HEK293T (cell line): Measurements from ENCODE around the gene TOB2.

ENCODE experiments used
- HDGF ChIP-seq: fragments of 450-650 bp; IDR thresholded peaks from 2 replicates; pipeline ENCODE4 v1.6.1; 2017; ENCODE audit warnings: antibody characterized with exemption, borderline replicate concordance
- L3MBTL2 ChIP-seq: fragments of 450-650 bp; conservative IDR thresholded peaks from 2 replicates; pipeline ENCODE4 v1.6.1; 2016; ENCODE audit warnings: mild to moderate bottlenecking
- PKNOX1 ChIP-seq: fragments of 450-650 bp; IDR thresholded peaks from 2 replicates; pipeline ENCODE4 v1.6.1; 2016

DNA sequence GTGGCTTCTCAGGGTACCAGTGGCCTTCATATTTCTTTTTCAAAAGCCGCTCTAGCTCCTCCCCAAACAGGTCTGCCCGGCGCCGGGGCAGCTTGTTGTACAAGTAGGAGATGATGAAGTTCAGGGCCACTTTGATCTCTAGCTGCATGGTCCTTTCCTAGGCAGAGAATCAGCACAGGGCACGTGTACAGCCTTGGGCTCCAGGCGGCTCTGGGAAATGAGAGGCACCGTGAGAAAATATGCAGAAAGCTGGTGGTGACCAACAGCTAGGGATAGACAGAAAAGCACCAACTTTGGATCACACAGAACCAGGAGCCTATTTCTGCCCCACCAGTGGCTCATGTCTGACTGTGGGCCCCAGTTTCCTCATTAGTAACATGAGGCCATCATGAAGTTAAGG, 9.4 kb downstream of the TOB2 start:
- TF ChIP-seq PKNOX1 (no peak), HDGF (no peak), L3MBTL2 (no peak)
